Amygdala (tissue), 56 donors: ENCODE measurements around the gene ATP1A1.

Experiments used
- DNase-seq, 56 donors: peaks; one replicate each; lab custom pipeline; 2025; lab: John Stamatoyannopoulos, UW

Gene ATP1A1

DNA sequence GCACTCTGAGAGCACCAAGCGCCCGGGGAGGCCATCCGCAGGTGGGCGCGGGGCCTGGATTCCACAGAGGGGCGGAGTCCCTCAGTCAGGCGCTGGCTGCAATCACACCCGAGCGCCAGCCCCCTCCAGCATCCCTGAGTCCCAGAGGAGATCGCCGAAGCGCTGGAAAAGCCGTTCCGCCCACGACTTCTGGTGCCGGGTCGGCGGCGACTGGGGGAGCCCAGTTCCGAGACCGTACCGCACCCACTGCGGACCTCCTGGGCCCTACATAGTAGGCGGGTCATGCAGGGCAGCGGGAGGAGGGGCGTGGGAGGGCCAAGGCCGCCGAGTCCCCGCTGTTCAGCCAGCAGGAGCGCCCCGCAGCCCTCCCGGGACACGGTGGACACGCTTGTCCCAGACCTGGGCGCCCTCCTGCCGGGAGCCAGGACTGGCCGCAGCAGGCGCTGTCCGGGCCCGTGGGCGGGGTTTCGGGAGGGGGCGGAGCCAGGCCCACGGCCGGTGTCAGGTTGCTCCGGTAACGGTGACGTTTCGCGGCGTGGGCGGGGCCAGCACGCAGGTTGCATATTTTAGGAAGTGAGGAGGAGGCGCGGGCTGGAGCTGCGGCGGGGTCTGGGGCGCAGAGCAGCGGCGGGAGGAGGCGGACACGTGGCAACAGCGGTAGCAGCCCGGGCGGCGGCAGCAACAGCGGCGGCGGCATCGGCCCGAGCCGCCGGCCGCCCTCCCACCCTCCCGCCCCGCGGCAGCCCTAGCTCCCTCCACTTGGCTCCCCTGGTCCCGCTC lies at the start of gene ATP1A1:
ATP1A1 (plus strand) TSS at position 594 of the 780 bp plus-strand sequence. CDS start 268 bp downstream, outside the sequence.
- DNase-seq: peak; percentile 16 to 99 (median 90)

DNA sequence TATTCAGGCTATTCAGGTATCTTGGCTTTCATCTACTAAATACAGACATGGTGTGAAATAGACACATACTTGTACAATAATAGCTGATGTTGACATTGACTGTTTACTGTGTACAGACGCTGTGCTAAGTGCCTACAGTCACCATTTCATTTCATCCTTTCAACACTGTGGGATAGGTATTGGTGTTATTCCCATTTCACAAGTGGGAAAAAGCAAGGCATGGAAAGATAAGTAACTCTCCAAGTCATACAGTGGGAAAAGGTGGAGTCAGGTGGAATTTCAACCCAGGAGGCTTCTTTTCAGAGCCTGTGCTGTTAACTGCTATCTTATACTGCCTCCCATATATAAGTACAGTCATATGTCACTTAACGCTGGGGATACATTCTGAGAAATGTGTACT lies 49.6 kb upstream of the ATP1A1 start:
- DNase-seq: no peak

GRCh38 chr1:116324411-116324810 lies 48.6 kb upstream of the ATP1A1 start:
- DNase-seq: no peak

GRCh38 chr1:116325104-116325503 lies 47.9 kb upstream of the ATP1A1 start:
- DNase-seq: no peak

DNA sequence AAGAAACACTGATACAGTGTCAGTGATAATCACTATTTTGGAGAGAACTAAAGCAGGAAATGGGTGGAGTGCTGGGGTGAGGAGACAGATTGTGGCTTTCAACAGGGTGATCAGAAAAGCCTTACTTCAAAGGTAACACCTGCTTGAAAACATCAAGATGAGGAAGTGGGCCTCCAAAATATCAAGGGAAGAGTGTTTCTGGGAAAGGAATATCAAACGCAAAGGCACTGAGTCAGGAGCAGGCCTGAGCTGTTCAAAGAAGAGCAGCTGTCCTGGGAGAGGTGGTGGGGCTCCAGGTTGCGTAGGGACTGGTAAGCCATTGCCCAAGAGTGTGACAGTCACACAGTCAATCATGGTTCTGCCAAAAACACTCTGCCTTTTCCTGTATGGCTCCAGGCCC lies 47.1 kb upstream of the ATP1A1 start:
- no peak for DNase-seq

DNA sequence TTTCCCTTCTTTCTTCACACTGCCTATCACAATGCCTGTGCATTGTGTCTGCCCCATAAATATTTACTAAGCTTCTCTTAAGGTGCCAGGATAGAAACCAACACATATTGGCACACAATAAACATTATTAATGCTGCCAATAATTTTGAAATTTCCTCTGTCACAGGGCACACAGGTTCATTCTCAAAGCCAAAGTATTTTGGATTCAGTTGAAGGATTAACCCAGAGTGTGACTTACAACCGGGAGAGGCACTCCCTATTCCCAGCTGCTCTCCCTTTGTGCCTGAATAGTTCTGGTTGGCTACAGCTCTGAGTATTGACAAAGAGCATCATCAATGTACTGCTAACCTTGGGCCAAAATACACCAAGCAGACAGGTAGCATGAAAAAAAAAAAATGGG lies 46.6 kb upstream of the ATP1A1 start:
- no peak for DNase-seq

- no peak for DNase-seq
These were observed 44.4 kb upstream of the ATP1A1 start for GRCh38 chr1:116328671-116329070.

DNA sequence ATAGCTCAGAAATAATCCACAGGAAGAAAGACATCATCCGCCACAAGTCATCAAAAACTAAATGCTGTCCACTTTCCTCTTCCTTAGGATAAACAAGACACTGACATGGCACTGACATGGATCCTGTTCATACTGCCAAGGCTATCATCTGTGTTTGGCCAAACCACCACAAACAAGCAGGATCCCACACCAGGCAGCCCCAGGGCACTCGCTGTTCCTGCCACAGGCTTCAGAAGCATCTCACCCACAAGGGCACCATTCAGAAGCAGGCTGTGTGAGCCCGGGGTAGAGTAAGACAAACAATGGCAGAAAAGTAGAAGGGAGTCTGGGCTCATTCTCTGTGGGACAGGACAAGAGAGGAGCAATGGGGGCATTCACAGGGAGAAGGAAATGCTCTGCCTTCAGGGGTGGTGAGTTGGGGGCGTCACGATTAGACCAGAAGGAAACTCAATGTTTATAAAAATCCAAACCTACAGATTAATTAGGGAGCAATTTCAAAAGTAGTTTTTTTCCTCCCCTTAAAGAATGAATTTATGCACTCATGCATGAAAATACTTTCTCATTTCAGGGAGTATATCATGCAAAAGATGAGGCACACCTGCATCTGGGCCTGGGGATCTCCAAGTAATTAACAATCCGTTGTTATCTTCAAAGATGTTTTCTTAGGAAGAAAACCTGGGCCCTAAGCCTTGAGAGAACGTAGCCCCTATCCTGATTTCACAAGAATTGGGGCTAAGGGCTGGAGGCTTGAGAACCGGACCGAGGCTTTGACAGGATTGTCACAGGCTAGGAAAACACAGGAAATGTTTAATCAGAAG lies 43.3 kb upstream of the ATP1A1 start:
- DNase-seq: peak in 27 of 56 donors; percentile 4 to 63 (median 25)

GRCh38 chr1:116330342-116330652 lies 42.7 kb upstream of the ATP1A1 start:
- DNase-seq: no peak

GRCh38 chr1:116330846-116331245 lies 42.2 kb upstream of the ATP1A1 start:
- no peak for DNase-seq

DNA sequence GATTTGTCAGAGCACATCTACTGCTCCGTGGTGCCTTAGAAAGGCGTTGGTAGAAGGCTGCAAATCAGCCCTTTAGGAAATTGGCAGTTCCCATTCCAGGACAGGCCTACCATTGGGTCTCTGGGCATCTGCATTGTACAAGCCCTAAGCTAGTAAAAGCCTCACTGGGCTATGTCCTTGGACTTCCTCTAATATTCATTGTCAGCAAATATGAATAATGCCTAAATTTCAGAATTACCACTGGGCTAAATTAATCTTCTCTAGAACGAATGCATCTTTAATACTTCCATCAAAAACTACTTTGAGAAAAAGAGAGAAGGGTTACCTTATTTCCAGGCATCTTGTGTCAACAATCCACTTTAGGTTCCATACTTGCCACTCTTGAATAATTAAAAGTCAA lies 41.5 kb upstream of the ATP1A1 start:
- no peak for DNase-seq

DNA sequence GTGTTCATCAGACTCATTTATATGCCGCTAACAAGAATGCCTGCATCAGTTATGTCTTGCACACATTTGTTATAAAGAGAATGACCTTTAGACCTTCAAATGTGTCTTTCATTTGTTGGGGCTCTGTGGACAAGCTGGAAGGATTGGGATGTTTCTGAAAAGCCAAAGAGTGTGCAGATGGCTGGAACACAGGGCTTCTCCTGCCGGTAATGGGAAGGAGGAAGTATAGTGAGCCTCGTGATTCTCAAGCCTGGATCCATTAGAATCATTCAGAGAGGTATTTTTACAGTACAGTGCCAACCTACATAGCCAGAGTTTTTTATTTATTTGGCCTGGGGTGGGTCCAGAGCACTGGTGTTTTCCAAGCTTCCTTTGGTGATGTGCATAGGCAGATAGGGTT lies 40.6 kb upstream of the ATP1A1 start:
- DNase-seq: no peak

- no peak for DNase-seq
These were observed 39.7 kb upstream of the ATP1A1 start for GRCh38 chr1:116333171-116334014.

DNA sequence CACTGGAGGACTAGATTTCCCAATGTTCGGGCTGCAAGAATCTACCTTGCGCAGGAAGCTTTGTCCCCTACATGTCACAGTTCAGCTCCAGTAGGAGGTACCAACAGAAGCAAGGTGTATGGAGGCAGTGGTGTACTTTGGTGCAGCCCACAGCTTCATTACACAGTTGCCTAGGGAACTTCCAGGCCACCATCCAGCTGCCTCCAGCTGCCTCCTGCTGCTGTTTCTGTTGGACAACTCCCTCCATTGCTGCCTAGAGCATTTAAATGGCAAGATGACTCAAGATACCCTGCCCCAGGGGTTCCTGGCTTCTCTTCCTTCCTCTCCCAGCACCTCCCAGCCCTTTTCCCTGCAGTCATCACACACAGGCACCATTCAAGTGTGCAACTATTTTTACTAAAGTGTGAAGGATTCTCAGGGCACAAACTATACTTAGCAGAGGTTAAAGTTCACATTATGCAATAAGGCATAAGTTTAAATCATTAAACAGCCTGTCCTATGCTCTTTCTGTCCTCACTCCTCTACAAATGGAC lies 39.0 kb upstream of the ATP1A1 start:
- DNase-seq: no peak

- DNase-seq: no peak
These were observed 38.0 kb upstream of the ATP1A1 start for GRCh38 chr1:116334868-116335635.

- no peak for DNase-seq
These were observed 37.0 kb upstream of the ATP1A1 start for GRCh38 chr1:116335850-116336624.

DNA sequence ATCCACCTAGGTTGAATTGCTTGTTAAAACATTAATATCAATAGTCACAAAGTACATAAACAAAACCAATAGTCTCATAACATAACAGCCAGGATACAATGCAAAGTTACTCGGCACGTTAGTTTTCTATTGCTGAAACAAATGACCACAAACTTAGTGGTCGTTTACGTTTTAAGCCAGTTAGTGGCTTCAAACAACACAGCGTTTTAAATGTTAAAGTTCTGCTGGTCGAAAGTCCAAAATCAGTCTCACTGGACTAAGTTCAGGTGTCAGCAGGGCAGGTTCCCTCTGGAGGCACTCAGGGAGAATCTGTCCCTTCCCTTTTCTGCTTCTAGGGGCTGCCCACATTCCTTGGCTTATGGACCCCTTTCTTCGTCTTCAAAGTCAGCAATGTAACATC lies 35.6 kb upstream of the ATP1A1 start:
- no peak for DNase-seq

DNA sequence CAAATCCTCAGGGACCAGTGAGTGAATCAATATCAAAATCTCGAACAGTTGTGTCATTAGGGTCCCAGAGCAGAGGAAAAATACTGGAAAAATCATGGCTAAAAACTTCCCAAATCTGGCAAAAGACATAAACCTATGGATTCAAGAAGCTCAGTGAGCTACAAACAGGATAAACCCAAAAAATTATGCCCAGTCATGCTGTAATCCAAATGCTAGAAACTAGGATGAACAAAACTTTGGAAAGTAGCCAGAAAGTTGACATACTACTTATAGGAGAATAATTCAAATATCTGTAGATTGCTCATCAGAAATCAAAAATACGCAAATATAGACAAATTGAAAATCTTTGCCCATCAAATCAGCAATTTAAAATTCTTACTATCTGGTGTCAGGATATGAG lies 34.6 kb upstream of the ATP1A1 start:
- no peak for DNase-seq

DNA sequence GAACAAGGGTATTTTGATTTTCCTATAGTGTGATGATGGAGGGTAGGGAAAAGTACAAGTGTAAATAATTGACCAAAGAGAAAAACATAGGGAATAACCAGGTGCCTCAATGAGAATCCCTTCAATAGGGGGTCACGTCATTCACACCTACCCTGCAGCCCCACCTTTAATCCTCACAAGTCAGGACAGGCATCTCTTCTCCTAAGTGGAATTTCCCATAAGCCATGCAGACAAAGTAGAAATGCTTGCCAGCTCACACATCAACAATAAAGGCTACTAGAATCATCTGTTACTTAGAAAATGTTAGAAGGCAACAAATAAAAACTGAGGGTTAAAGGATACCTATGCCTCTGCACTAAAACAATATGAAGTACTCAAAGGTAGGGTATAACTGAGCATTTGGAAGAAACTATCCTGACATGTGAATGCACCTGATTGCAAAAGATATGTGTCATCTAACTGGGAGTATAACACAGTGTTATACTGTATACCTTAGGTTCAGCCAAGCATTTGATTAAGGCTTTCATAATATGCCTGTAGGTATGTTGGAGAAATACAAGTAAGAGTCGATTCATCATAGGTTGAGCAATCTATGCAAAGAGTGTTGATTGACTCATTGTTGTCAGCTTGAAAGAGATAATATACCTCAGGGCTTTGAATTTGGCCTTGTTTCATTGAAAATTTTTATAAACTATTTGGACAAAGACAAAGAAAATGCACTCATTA lies 32.4 kb upstream of the ATP1A1 start:
- DNase-seq: no peak
